NCI-H128 (cell line): ENCODE measurements around the gene SYNDIG1L.
A peak's percentile ranks its signal among the peaks of the same experiment; 100 is the strongest.

Source experiments
- DNase-seq: peaks from one replicate; lab custom pipeline; 2025; ENCODE audit not compliant: unreplicated experiment; lab: John Stamatoyannopoulos, UW

SYNDIG1L gene

DNA sequence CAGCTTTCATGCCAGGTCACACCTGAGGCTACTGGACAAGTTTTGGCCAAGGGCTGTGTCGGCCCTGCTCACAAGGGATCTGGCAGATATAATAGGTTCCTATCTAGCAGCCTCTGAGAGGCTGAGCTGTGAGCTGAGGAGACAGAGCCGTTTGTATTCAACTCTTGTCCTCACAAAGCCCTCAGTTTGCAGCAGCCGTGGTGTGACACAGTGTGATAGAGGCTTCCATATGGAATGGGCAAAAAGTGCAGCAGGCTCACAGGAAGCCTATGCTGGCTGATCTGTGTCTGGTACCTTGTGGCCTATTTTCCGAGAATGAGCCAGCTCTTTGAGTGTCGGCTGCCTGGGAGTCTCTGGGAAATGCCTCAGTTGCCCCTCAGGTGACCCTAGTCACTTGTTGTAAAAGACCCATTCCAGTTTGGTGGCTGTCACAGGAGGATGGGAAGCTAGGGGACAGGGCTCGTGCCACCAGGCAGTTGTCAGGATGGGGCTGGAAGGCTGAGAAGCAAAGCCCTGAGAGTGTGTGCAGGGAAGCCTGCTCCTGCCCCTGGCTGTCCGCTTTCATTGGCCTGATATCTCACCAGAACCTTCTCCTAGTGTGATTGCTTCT, 61.6 kb downstream of the SYNDIG1L start:
- DNase-seq: no peak

DNA sequence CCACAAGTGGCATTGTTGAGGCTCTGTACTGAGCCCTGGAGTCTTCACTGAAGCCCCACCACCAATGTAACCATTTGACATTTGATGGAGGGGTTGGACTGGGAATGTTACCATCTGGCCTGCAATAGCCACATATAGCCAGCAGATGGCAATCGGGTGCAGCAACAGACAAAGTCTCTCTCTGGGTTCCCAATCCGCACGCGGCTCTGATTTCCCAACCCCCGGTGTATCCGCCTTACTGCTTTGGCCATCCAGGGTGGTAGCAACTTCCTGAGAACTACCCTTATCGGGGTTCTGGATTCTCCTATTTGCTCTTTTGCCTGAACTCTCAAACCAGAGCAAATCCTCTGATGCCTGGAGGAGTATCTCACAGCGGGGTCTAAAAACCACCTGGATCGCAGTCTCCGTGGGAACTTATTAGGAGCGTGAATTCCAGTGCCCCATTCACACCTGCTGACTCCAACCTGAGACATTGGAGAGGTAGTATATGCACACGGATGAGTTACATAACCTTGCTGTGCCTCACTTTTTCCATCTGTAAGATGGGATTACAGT, 63.6 kb downstream of the SYNDIG1L start:
- peak; percentile 54 for DNase-seq

DNA sequence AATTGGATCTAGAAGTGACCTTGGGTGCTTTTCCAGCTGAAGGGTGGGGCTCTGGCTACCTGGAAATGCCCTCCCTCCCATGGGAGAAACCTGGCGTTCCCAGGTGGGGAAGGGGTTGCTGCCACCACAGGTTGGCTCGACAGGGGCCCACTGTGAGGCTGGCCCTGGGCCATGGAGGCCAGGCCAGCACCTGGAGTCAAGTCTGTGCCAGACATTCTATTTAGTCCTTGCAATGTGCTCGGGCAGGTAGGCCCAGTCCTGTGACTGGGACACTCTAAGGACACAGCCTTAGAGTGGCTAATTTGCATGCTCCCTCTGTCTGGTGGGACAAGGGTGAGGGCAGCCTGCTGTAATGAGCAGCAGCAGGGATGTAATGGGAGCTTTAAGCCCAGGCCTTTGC, 65.8 kb downstream of the SYNDIG1L start:
- no peak for DNase-seq

DNA sequence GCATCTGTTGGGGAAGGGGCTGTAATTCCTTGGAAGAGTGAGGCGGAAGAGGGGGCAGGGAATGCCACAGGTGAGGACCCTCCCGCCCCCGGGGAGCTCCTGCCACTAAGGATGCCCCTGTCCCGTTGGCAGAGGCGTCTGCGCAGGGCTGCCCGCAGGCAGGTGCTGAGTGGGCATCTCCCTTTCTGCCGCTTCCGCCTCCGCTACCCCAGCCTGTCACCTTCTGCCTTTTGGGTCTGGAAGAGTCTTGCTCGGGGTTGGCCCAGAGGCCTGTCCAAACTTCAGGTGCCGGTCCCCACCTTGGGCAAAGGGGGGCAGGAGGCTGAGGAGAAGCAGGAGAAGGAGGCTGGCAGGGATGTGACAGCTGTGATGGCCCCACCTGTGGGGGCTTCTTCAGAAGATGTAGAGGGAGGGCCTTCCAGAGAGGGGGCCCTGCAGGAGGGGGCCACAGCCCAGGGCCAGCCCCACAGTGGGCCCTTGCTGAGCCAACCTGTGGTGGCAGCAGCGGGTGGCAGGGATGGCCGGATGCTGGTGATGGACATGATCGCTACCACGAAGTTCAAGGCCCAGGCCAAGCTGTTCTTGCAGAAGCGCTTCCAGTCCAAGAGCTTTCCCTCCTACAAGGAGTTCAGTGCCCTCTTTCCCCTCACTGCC, 67.7 kb downstream of the SYNDIG1L start:
- no peak for DNase-seq

DNA sequence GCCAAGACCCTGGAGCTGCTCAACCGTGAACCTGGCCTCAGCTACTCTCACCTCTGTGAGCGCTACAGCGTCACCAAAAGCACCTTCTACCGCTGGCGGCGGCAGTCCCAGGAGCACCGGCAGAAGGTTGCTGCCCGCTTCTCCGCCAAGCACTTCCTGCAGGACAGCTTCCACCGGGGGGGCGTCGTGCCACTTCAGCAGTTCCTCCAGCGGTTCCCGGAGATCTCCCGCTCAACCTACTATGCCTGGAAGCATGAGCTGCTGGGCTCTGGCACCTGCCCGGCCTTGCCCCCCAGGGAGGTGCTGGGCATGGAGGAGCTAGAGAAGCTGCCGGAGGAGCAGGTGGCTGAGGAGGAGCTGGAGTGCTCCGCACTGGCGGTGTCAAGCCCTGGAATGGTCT, 68.4 kb downstream of the SYNDIG1L start:
- no peak for DNase-seq

DNA sequence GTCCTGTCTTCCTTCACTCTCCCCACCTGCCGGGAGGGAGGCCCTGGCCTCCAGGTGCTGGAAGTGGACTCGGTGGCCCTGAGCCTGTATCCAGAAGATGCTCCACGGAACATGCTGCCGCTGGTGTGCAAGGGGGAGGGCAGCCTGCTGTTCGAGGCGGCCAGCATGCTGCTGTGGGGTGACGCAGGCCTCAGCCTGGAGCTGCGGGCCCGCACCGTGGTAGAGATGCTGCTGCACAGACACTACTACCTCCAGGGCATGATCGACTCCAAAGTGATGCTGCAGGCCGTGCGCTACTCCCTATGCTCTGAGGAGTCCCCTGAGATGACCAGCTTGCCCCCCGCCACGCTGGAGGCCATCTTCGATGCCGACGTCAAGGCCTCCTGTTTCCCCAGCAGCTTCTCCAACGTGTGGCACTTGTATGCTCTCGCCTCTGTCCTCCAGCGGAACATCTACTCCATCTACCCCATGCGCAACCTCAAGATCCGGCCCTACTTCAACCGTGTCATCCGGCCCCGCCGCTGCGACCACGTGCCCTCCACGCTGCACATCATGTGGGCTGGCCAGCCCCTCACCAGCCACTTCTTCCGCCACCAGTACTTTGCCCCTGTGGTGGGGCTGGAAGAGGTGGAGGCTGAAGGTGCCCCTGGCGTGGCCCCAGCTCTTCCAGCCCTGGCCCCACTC, 69.0 kb downstream of the SYNDIG1L start:
- no peak for DNase-seq
